Vagina (tissue), 2 donors: ENCODE results near the gene FCGR3B.
"Not testable (repeated sequence)": the region's sequence is repeated elsewhere in the genome, so short reads cannot be mapped to it uniquely, and the experiment has no call there.

Source experiments
- CTCF ChIP-seq, 3 experiments: fragments of 450-650 bp in 2 of 3; fragments of 200-600 bp in 1 of 3; sonication (generic) in 1 of 3; IDR thresholded peaks; one replicate each; pipeline ENCODE4 v1.5.1; 2017 to 2019; ENCODE audit warnings: antibody characterized with exemption in 3 of 3, mild to moderate bottlenecking in 2 of 3, moderate library complexity in 2 of 3
- POLR2AphosphoS5 ChIP-seq, 2 donors: sonication (generic); formaldehyde crosslinking; IDR thresholded peaks; one replicate each; pipeline ENCODE4 v1.9.0; 2017; ENCODE audit warnings: antibody characterized with exemption in 2 of 2, mild to moderate bottlenecking in 2 of 2, low read depth in 1 of 2; ENCODE audit not compliant: insufficient read depth in 1 of 2

GRCh38 chr1:161588596-161588995, 42.4 kb downstream of the FCGR3B start:
- not testable (repeated sequence) for TF ChIP-seq CTCF (IDR thresholded peaks at IDR 0.05); POLR2AphosphoS5 (IDR thresholded peaks at IDR 0.05; ENCODE audit: insufficient read depth in 1 of 2, low read depth in 1 of 2)
